Transverse colon (tissue), 4 donors: ENCODE results near the gene SUCLA2.

Experiments used
- CTCF ChIP-seq, 5 experiments: fragments of 200-600 bp in 3 of 5; fragments of 450-650 bp in 2 of 5; sonication (generic) in 3 of 5; IDR thresholded peaks; 1 replicate in 2 of 5; 2 replicates in 3 of 5; pipeline ENCODE4 v1.5.1; 2016 to 2017; ENCODE audit warnings: antibody characterized with exemption in 5 of 5, inconsistent platforms in 3 of 5, mild to moderate bottlenecking in 2 of 5, moderate library complexity in 1 of 5
- POLR2AphosphoS5 ChIP-seq, 3 donors: sonication (generic); formaldehyde crosslinking; IDR thresholded peaks; one replicate each; pipeline ENCODE4 v1.6.1; 2016; ENCODE audit warnings: antibody characterized with exemption in 3 of 3

GRCh38 chr13:47962237-47962636 lies 38.8 kb downstream of the SUCLA2 start:
- TF ChIP-seq CTCF (IDR thresholded peaks at IDR 0.05) (no peak), POLR2AphosphoS5 (IDR thresholded peaks at IDR 0.05) (no peak)
